Measurements from ENCODE around the gene TENM3.

The TENM3 gene

DNA sequence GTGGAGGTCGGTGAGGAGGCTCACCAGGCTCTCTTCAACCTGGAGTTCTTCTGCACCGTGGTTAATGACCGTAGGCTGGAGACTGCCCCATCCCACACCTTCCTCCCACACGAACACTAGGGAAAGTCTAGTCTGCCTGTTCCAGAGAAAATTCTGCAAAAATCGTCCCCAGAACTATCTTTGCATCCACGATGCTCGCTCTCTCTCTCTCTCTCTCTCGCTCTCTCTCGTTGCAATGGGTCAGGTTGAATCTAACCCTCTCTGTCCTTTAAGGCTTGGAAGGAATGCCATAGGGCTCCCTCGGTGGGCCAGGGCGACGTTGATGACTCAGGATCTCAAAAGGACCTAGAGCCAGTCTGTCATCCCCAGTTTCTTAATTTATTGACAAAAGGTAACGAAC, 562.5 kb downstream of the TENM3 start:
- Histone ChIP-seq H3K9me3 (ENCODE audit: low read depth, low read length) (no peaks in the 10 kb centered on the region), H3K9ac (ENCODE audit: insufficient read length) (no peak overlapping the region), H3K36me3 (ENCODE audit: insufficient read depth, low read length) (no peaks in the 10 kb centered on the region), H3K27ac (no peak overlapping the region), H3K4me3 (no peak overlapping the region)
- no peak for DNase-seq (ENCODE audit: low read depth, low spot score)
- TF ChIP-seq EZH2 (IDR thresholded peaks at IDR 0.05), result no peak
- no peak for TF ChIP-seq FOXP2 (optimal IDR thresholded peaks at IDR 0.05; ENCODE audit: control extremely low read depth, extremely low read length, insufficient read depth)
- no peak for TF ChIP-seq POLR2AphosphoS5 (IDR thresholded peaks at IDR 0.05; ENCODE audit: borderline replicate concordance, low read depth, low read length)

DNA sequence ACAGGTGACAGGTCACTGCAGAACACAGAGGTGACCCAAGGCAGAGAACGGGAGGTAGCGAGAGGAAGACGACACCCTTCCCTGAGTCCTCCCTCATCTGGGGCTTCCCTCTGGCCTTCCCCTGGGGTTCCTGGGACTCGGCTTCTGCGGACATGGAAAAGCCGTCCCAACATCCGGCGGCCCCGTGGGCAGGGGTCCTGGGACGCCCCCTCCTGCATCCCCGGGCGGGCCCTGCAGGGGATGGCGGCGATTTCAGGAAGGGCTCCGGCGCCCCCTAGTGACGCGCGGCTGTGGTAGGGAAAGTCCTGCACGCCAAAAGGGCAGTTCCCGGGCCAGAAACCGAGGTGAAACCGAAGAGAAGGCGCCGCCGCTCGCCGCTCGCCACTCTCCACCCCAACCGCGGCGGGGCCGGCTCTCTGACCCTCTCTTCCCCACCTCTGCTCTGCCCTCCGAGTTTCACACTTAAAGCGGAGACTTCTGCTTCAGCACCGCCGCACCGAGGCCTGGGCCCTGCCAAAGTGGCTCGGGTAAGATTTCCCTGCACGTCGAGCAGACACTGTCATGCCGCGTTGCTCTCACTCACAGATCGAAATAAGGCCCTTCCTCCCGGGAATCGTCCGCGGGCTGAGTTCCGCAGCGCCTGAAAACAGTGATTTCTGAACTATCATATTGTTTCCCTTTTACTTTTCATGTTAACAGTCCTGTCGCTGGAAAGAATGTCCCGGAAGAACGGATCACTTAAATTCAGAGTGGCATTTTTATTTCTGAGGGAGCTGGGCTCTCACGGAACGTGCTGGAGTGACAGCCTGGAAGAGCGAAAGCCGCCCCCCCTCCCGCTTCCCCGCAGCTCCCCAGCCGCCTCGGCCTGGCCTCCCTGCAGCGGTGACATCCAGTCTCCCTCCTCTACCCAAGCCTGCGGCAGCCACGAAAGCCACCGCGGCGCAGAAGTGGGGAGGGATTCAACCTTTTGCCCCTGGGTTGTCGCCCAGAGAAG, 563.4 kb downstream of the TENM3 start:
- no peak for DNase-seq (ENCODE audit: low read depth, low spot score)
- Histone ChIP-seq H3K4me3 (peak overlapping the region; percentile 52), H3K27ac (no peak overlapping the region), H3K9ac (ENCODE audit: insufficient read length) (no peak overlapping the region), H3K36me3 (ENCODE audit: insufficient read depth, low read length) (no peaks in the 10 kb centered on the region), H3K9me3 (ENCODE audit: low read depth, low read length) (no peaks in the 10 kb centered on the region)
- no peak for TF ChIP-seq FOXP2 (optimal IDR thresholded peaks at IDR 0.05; ENCODE audit: control extremely low read depth, extremely low read length, insufficient read depth)
- no peak for TF ChIP-seq EZH2 (IDR thresholded peaks at IDR 0.05)
- no peak for TF ChIP-seq POLR2AphosphoS5 (IDR thresholded peaks at IDR 0.05; ENCODE audit: borderline replicate concordance, low read depth, low read length)

DNA sequence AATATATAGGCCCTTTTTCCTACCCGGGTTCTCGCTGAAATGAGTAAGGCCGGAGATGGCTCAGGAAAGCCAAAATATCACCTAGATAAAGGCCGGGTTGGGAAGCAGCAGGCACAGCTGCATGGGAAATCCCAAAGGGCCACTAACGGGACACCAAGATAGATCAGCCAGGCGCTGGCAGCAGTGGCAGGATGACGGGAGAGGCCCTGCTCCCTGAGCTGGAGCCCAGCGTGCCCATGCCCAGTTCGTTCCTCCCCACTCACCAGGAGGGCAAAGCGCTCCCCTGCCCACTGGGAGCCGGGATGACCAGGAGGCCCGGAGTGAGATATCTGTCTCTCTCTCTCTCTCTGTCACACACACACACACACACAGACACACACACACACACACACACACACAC, 564.1 kb downstream of the TENM3 start:
- Histone ChIP-seq H3K27ac (no peak overlapping the region), H3K36me3 (ENCODE audit: insufficient read depth, low read length) (no peaks in the 10 kb centered on the region), H3K4me3 (no peak overlapping the region), H3K9ac (ENCODE audit: insufficient read length) (no peak overlapping the region), H3K9me3 (ENCODE audit: low read depth, low read length) (no peaks in the 10 kb centered on the region)
- no peak for DNase-seq (ENCODE audit: low read depth, low spot score)
- TF ChIP-seq FOXP2 (optimal IDR thresholded peaks at IDR 0.05; ENCODE audit: control extremely low read depth, extremely low read length, insufficient read depth) (no peak), POLR2AphosphoS5 (IDR thresholded peaks at IDR 0.05; ENCODE audit: borderline replicate concordance, low read depth, low read length) (no peak), EZH2 (IDR thresholded peaks at IDR 0.05) (no peak)

DNA sequence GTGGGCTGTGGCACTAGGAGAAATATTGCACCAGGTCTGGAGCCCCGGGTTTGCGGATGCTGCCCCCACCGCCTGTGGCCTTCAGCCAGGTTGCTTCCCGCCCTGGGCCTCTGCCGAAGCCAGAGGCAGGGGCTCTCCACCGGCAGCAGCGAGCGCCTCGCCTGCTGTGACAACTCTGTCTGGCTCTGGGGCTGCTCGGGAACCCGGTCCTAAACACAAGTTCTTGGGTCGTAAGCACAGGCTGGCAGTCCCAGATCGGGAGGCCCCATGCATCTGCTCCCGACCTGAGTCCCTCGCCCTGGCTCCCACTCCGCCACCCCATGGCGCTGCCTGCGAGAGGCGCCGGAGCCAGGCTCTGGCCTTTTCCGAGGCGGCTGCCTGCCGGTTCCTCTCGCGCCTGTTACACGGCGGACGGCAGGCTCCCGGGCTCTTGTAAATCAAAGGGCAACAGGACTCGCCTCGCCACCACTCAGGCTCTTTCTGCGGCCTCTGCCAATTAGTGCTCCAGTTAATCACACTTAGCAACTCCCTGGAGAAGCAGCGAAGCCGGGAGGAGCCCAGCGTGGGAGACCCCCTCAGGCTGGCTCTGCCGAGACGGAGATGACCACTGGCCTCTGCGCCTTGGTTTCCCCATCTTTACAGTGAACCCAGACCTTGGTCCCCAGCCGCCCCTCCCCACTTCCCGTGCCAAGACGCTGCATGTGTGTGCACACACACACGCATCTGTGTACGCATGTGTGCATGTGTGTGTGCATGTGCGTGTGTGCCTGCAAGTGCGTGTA, 564.8 kb downstream of the TENM3 start:
- Histone ChIP-seq H3K4me3 (no peak overlapping the region), H3K9me3 (ENCODE audit: low read depth, low read length) (no peaks in the 10 kb centered on the region), H3K36me3 (ENCODE audit: insufficient read depth, low read length) (no peaks in the 10 kb centered on the region), H3K9ac (ENCODE audit: insufficient read length) (no peak overlapping the region), H3K27ac (no peak overlapping the region)
- no peak for DNase-seq (ENCODE audit: low read depth, low spot score)
- TF ChIP-seq FOXP2 (optimal IDR thresholded peaks at IDR 0.05; ENCODE audit: control extremely low read depth, extremely low read length, insufficient read depth) (no peak), EZH2 (IDR thresholded peaks at IDR 0.05) (no peak), POLR2AphosphoS5 (IDR thresholded peaks at IDR 0.05; ENCODE audit: borderline replicate concordance, low read depth, low read length) (no peak)

DNA sequence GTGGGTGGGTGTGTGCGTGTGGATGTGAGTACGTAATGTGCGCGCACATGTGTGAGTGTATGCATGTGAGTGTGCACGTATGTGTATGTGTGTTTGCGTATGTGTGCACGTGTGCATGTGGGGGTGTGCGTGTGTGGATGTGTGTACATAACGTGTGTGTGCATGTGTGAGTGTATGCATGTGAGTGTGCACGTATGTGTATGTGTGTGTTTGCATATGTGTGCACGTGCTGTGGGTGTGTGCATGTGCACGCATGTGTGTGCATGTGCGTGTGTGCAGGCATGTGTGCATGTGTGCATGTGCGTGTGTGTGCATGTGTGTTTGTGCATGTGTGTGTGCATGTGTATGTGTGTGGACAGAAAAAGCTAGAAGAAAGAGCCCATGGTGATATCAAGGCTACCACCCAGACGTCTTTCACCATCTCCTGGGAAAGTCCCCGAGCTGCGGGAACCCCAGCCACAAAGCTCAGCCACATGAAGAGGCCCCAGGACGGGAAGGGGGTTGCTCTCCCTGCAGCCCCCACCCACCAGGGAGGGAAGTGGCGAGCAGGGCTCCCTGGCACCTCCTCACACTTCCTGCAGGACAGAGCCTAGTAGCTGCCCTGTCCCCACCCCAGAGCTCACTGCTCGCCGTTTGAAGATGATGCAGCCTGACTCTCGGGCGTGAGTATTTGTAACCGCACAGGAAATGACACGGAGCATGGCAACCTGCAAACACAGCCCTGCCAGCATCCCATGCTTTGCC, 565.6 kb downstream of the TENM3 start:
- TF ChIP-seq FOXP2 (optimal IDR thresholded peaks at IDR 0.05; ENCODE audit: control extremely low read depth, extremely low read length, insufficient read depth) (no peak), POLR2AphosphoS5 (IDR thresholded peaks at IDR 0.05; ENCODE audit: borderline replicate concordance, low read depth, low read length) (no peak), EZH2 (IDR thresholded peaks at IDR 0.05) (no peak)
- Histone ChIP-seq H3K4me3 (no peak overlapping the region), H3K9ac (ENCODE audit: insufficient read length) (no peak overlapping the region), H3K27ac (no peak overlapping the region), H3K36me3 (ENCODE audit: insufficient read depth, low read length) (no peaks in the 10 kb centered on the region), H3K9me3 (ENCODE audit: low read depth, low read length) (no peaks in the 10 kb centered on the region)
- no peak for DNase-seq (ENCODE audit: low read depth, low spot score)

DNA sequence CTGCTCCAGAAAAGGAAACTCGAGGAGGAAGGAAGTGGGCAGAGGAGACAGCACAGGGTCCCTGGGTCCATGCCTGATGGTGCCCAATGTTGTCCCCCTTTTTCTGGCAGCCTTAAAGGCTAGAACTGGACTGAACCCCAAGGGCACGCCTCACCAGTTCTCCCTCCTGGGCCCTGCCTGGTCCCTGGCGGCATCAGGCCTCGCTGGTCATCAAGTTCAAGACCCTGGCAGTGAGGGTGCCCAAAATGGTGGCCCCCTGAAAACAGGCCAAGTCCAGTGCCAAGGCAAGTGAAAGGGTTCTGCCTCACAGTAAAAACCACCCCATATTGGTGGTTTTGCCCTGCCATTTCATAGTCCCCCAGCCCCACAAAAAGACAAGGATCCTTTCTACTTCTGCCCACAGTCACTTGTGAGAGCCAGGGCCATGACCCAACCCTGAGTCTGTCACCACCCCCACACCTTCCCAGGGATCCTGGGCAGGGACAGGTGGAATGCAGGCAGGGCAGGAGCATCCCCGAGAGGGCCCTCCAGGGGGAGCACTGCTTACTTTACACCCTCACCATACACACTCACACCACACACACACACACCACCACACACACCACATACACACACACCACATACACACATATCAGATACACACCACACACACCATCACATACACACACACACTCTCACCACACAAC, 566.4 kb downstream of the TENM3 start:
- H3K9ac ChIP-seq (ENCODE audit: insufficient read length), result no peak overlapping the region
- H3K4me3 ChIP-seq, result no peak overlapping the region
- H3K9me3 ChIP-seq (ENCODE audit: low read depth, low read length), result no peaks in the 10 kb centered on the region
- DNase-seq (ENCODE audit: low read depth, low spot score), result no peak
- H3K36me3 ChIP-seq (ENCODE audit: insufficient read depth, low read length), result no peaks in the 10 kb centered on the region
- H3K27ac ChIP-seq, result no peak overlapping the region
- TF ChIP-seq POLR2AphosphoS5 (IDR thresholded peaks at IDR 0.05; ENCODE audit: borderline replicate concordance, low read depth, low read length) (no peak), FOXP2 (optimal IDR thresholded peaks at IDR 0.05; ENCODE audit: control extremely low read depth, extremely low read length, insufficient read depth) (no peak), EZH2 (IDR thresholded peaks at IDR 0.05) (no peak)

DNA sequence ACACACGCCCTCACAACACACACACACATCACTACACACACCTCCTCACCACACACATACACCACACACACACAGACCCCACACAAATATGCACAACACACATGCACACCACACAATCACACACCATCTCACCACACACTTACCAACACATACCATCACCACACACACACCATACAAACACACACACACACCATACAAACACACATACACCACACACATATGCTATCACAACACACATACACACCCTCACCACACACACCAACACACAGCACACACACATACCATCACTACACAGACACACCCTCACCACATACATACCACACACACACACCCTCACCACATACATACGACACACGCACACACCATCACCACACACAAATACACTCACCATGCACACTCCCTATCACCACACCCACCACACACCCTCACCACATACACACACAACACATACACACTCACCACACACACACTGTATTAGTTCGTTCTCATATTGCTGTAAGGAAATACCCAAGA, 567.0 kb downstream of the TENM3 start:
- Histone ChIP-seq H3K27ac (no peak overlapping the region), H3K9ac (ENCODE audit: insufficient read length) (no peak overlapping the region), H3K4me3 (no peak overlapping the region), H3K9me3 (ENCODE audit: low read depth, low read length) (no peaks in the 10 kb centered on the region), H3K36me3 (ENCODE audit: insufficient read depth, low read length) (no peaks in the 10 kb centered on the region)
- TF ChIP-seq POLR2AphosphoS5 (IDR thresholded peaks at IDR 0.05; ENCODE audit: borderline replicate concordance, low read depth, low read length) (no peak), EZH2 (IDR thresholded peaks at IDR 0.05) (no peak), FOXP2 (optimal IDR thresholded peaks at IDR 0.05; ENCODE audit: control extremely low read depth, extremely low read length, insufficient read depth) (no peak)
- no peak for DNase-seq (ENCODE audit: low read depth, low spot score)
